ENCODE measurements around the gene LBP.
"Not testable (repeated sequence)": the region's sequence is repeated elsewhere in the genome, so short reads cannot be mapped to it uniquely, and the experiment has no call there.

The LBP gene, protein sequence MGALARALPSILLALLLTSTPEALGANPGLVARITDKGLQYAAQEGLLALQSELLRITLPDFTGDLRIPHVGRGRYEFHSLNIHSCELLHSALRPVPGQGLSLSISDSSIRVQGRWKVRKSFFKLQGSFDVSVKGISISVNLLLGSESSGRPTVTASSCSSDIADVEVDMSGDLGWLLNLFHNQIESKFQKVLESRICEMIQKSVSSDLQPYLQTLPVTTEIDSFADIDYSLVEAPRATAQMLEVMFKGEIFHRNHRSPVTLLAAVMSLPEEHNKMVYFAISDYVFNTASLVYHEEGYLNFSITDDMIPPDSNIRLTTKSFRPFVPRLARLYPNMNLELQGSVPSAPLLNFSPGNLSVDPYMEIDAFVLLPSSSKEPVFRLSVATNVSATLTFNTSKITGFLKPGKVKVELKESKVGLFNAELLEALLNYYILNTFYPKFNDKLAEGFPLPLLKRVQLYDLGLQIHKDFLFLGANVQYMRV

DNA sequence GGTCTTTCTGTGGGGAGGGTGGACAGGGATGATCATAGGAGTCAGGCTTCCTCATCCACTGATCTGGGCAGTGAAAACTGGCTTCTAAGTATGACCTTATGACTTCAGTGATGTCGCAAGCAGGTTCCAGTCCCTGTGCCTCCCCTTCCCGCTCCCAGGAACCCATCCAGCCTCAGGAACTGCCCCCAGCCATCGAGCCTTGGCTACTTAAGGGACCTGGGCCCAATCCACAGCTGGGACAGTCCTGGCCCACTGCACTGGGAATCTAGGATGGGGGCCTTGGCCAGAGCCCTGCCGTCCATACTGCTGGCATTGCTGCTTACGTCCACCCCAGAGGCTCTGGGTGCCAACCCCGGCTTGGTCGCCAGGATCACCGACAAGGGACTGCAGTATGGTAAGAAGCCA is at the start of gene LBP:
Gene LBP (plus strand): TSS at position 236 of the 405 bp plus-strand sequence. CDS start 35 bp downstream, at position 271.
- DNase-seq (ENCODE audit: low read depth in 2 of 2), result no peak

GRCh38 chr20:38297916-38298674 is 48.2 kb upstream of the LBP start:
- no peak for DNase-seq (ENCODE audit: low read depth in 2 of 2)

DNA sequence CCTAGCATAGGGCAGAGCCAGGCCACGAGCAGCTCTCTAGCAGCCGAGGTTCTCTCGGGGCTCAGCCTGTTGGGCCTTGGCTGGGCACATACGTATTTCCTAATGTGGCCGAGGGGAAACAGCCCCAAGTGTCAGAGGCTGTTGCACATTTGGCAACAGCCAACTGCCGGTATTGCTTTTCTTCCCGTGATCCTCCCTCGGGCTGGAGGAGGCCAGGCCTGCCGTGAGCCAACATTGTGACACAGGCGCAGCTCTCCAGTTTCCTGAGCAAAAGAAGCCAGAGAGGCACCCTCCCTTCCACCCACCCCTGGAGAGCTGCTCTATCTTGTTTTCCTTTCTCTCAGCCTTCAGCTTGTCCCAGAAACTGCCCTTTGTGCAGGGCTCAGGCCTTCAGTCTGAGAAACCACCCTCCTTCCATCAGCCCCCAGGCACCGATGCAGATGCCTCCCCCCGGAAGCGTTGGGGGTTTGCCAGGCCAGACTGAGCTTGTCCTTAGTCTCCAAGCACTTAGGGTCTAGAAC is 47.5 kb upstream of the LBP start:
- DNase-seq (ENCODE audit: low read depth in 2 of 2), result no peak

DNA sequence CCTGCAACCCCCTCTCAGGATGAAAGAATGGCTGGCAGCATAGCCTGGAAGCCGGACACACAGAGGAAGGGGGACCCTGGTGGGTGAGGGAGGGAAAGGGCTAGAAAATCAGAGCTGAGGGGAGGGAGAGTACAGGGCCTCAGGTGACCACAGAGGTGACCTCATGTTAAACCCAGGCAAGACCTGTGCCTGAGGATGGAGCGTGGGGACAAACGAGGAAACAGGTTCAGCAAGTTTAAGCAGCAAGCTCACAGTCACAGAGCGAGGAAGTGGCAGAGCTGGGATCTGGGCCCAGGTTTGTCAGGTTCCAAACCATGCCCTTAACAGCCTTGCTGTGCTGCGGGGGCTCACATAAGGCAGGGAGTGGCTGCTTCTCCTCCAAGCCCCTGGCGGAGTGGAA is 46.3 kb upstream of the LBP start:
- DNase-seq (ENCODE audit: low read depth in 2 of 2), result no peak

DNA sequence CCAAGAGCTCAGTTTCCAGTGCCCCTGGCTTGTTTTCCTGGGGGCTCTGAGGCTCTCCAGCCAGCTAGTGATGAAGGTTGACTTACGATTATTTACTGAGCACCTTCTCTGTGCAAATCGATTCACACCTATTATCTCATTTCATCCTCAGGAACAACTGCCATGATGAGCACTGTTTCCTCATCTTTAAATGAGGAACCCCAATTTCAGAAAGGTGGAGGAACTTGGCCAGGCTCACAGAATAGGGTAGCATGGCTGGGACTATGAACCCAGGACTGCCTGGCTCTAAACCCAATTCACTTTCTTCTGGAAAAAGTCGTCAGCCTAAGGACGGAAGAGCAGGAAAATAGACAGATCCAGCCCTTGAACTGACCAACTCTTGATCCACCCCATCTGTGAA is 45.8 kb upstream of the LBP start:
- no peak for DNase-seq (ENCODE audit: low read depth in 2 of 2)

DNA sequence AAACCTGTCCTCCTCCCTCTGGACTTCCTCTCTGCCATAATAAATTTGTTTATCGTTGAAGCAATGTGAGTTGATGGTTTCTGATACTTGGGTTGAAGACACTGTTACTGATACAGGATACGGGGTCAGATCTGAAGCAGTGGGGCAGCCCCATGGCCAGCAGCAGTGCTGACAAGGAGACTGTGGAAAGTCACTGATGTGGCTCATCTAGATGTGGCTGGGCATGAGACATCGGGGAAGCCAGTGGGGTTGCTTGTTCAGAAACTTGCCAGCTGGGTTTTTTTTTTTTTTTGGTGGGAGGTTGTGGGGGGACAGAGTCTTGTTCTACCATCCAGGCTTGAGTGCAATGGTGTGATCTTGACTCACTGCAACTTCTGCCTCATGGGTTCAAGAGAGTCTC is 45.0 kb upstream of the LBP start:
- DNase-seq (ENCODE audit: low read depth in 2 of 2), result no peak

- DNase-seq (ENCODE audit: low read depth in 2 of 2), result no peak
These were observed 43.5 kb upstream of the LBP start for GRCh38 chr20:38302786-38303185.

GRCh38 chr20:38303908-38304379 is 42.3 kb upstream of the LBP start, which contains the start of gene BPI:
Gene BPI (plus strand): TSS chr20:38304156. CDS start chr20:38304224, 68 bp downstream.
- no peak for DNase-seq (ENCODE audit: low read depth in 2 of 2)

GRCh38 chr20:38304845-38305447 is 41.3 kb upstream of the LBP start:
- peak in 1 of 2 experiments; percentile 13 for DNase-seq (ENCODE audit: low read depth in 2 of 2)

- DNase-seq (ENCODE audit: low read depth in 2 of 2), result no peak
These were observed 40.7 kb upstream of the LBP start for GRCh38 chr20:38305541-38305940.

DNA sequence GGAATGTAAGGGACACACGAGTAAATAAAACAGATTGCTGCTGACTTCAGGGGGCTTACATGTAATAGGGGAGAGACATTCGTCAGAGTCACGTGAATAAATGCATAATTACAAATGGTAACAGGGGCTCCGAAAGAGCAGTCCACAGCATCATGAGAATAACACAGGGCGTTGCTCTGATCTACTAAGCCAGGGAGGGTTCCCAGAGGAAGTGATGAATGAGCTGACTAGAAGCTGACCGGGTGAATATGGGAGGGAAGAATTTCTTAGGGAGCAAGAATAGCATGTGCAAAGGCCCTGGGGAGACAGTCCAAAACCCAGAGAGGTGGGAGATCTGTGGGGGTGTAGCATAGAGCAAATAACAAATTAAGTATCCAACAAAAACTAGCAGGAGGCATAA is 39.9 kb upstream of the LBP start:
- no peak for DNase-seq (ENCODE audit: low read depth in 2 of 2)

DNA sequence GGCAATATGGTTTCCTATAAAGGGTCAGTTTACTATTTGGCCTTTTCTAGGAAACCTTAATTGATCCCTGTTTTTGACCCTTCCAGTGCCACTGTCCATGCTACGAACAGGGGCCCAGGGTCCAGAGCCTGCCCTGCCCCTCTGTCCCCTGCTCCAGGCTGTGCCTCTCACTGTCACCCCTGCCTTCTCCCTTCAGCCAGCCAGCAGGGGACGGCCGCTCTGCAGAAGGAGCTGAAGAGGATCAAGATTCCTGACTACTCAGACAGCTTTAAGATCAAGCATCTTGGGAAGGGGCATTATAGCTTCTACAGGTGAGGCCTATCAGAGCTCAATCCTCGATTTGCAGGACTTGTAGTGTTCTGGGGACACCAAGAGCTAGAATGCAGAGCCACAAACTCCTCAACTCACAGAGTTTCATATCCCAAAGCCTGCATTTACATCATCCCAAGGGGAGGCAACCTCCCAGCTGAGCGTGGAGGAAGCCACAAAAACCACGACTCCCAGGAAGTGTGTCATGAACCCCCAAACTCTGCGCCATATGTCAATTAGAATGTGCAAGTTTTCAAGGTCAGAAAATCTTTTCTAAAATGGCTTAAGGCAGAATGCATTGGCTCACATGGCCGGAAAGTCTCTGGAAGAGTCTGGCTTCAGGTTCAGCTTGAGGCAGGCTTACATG is 38.8 kb upstream of the LBP start:
- DNase-seq (ENCODE audit: low read depth in 2 of 2), result no peak

DNA sequence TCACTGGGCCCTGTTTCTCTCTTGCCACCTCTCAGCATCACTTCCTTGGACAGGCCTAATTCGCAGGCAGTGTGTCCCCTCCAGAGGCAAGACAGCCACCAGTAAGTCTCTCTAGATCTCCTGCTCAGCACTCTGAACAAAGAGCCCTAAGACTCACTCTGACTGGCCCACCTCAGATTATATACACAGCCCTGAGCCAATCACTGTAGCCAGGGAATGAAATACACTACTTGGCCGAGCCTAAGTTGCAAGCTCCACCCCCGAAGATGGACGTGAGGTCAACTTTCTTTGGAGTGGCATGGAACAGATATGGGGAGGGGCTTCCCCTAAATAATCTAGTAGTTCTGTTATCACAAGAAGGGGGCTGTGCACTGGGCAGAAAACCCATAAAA is 38.2 kb upstream of the LBP start:
- DNase-seq (ENCODE audit: low read depth in 2 of 2), result no peak

- no peak for DNase-seq (ENCODE audit: low read depth in 2 of 2)
These were observed 37.8 kb upstream of the LBP start for GRCh38 chr20:38308447-38308846.

- no peak for DNase-seq (ENCODE audit: low read depth in 2 of 2)
These were observed 35.2 kb upstream of the LBP start for GRCh38 chr20:38311091-38311490.

DNA sequence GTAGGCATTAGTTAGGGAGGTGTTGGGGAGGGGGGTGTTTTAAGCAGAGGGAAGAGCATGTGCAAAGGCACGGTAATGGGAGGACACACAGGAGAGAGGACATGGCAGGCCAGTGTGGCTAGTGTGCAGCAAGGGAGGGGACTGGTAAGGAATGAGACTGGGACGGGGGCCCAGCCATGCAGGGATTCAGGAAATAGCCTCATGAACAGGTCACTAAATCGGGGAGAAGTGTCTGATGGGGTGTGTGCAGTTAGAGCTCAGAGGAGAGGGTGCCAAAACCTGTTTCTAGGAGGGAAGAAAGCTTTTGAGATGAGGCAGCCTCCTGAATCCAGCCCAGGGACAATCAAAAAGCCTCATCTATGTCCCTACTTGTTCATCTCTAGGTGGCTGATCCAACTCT is 34.8 kb upstream of the LBP start:
- DNase-seq (ENCODE audit: low read depth in 2 of 2), result no peak

DNA sequence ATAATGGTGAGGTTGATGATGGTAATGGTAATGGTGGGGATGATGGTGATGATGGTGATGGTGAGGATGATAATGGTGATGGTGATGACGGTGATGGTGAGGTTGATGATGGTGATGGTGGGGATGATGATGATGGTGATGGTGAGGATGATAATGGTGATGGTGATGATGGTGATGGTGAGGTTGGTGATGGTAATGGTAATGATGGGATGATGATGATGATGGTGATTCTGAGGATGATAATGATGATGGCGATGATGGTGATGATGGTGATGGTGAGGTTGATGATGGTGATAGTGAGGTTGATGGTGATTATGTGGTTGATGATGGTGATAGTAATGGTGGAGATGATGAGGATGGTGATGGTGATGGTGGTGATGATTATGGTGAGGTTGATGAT is 32.6 kb upstream of the LBP start:
- no peak for DNase-seq (ENCODE audit: low read depth in 2 of 2)

DNA sequence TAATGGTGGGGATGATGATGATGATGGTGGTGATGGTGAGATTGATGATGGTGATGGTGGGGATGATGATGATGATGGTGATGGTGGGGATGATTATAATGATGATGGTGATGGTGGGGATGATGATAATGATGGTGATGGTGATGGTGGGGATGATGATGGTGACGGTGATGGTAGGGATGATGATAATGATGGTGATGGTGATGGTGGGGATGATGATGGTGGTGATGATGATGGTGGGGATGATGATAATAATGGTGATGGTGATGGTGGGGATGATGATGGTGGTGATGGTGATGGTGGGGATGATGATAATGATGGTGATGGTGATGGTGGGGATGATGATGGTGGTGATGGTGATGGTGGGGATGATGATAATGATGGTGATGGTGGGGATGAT is 31.9 kb upstream of the LBP start:
- not testable (repeated sequence) for DNase-seq (ENCODE audit: low read depth in 2 of 2)

GRCh38 chr20:38315290-38315966 is 30.9 kb upstream of the LBP start:
- no peak for DNase-seq (ENCODE audit: low read depth in 2 of 2)

- DNase-seq (ENCODE audit: low read depth in 2 of 2), result no peak
These were observed 29.9 kb upstream of the LBP start for GRCh38 chr20:38316341-38316740.

DNA sequence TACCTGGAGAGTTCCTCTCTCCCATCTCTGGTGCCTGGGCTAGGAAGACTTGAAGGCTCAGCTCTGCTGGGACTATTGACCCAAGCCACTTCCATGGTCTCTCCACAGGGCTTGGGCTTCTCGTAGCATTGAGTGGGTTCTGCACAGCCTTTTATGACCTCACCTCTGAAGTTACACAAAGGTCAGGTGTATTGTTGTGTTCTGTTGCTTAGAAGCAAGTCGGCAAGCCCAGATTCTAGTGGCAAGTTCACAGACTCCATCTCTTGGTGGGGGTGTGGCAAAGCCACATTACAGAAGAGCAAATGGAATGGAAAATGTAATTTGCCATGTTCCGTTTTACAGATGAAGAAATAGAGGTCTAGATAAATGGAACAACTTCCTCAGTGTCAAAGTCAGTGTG is 28.9 kb upstream of the LBP start:
- DNase-seq (ENCODE audit: low read depth in 2 of 2), result no peak

All from stimulated activated CD4-positive, alpha-beta T cell treated with anti-CD3 and anti-CD28 coated beads, Interleukin-12 subunit alpha, Interleukin-12 subunit beta, amount 100 ng/mL, for 24 hours (primary cell).